Activated CD8-positive, alpha-beta memory T cell treated with anti-CD3 and anti-CD28 coated beads for 1 hour (primary cell): ENCODE data around the gene ZBTB7B.
A peak's percentile ranks its signal among the peaks of the same experiment; 100 is the strongest.

Experiments
- DNase-seq, 2 donors: peaks; one replicate each; pipeline ENCODE4 v3.0.0-alpha.2; 2020; ENCODE audit warnings: low read depth in 1 of 2; ENCODE audit errors: extremely low read depth in 1 of 2

The ZBTB7B gene

GRCh38 chr1:155002464-155003226 is at the start of gene ZBTB7B:
Gene ZBTB7B (plus strand): TSS chr1:155002802. CDS start chr1:155014661, 11,859 bp downstream.
- DNase-seq = no peak

DNA sequence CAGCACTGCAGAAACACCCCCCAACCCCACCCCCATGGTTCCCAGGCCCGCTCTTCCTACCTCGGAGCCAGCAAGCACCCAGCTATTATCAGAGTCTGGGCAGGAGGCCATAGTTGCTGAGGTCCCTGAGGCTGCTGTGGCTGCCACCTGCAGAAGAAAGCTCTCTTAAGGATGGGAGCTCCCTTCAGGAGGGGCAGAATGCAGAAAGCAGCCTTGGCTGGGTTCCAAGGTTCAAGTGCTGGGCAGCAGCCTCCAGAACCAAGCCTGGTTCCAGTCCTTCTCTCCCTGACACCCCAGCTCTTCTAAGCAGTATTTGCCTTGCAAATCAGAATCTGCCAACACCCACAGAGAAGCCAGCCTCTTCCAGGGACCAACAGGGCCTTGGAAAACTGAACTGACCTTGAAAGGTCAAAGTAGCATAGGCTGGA is 49.0 kb upstream of the ZBTB7B start:
- no peak for DNase-seq

- DNase-seq = no peak
These were observed 48.1 kb upstream of the ZBTB7B start for GRCh38 chr1:154954541-154954940.

DNA sequence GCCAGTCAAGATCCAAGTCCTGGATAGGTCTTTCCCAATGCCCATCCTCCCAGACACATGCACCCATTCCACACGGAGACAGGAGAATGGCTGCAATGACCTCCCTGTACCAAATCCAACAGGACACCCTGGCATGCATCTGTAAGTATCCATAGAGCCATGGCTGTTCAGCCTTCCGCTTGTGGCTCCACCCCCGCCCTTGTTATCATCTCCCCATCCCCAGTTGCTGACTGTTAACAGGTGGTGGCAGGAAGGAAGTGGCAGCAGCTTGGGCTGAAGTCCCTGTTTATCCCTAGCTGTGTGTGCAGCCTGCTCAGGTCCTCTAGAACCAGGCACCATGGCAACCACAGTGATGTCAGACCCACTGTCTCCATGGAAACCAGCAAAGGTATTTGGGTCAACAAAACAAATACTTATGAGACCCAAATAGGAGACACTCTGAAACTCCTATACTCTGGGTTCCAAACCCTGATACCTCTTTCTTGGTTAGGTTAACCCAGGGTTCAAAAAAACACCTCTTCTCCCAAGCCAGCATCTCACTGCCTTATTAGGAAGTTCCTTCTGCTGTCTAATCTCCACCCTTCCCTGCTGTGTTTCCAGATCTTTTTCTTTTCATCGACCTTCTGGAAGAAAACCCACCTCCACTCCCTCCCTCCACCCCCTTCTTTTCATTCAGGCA is 47.4 kb upstream of the ZBTB7B start:
- peak; percentile 78 to 92 for DNase-seq

DNA sequence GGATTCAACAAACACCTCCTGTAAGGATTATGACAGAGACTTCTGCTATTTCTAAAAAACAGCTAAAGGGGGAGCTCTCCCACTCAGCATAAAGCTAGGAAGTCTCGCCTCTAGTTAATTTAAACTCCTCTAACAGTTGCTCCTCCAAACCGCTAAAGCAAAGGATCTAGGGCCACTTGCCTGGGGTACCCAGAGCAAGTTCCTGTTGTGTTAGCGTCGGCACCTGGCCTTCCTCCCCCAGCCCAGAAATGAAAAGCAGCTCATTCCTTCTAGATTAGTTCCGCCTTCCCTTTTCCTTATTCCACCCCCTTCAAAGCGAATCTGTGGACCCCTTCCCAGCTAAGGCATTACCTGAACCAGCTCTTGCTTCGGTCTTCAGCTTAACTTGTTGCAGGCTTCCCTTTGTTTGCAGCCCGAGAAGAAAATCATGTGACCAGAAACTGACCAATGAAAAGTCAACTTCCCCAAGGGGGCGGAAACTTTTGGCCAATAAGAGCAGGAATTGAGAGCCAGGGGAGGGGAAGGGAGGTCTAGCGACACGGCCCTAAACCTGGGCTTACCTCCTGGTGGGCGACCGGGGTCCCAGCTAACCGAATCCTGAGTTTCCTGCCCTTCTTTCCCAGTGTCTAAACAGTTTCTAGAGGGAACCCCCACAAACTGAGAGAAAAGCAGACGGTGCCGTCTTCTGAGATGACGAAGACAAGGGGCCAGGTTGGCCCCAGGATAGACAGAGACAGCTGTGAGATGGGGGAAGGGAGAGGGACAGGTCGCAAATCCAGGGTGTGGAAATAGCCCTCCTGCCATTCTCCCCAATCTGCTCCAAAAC is 46.7 kb upstream of the ZBTB7B start, which contains the start of gene PBXIP1:
PBXIP1 (minus strand) TSS at position 382 of the 826 bp plus-strand sequence. CDS start 2,378 bp downstream, outside the sequence.
- DNase-seq = peak; percentile 47 to 53

DNA sequence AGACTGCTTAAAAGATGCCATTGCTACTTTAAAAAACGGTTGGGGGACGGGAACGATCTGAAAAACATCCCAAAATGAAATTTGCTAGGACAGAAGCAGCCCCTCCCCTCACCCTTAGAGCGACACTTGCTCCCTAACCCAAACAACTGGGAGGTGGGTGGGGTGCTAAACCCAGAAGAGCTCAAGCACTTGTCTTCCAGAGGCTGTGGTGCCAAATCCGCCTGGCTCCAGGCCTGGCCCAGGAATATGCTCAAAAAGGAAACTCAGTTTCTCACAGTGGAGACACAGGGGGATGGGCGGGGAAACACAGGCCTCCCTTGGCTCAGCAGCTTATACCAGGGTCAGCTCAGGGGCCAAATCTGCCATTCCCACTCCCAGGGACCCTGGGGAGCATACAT is 46.1 kb upstream of the ZBTB7B start:
- DNase-seq = no peak

GRCh38 chr1:154957091-154957657 is 45.4 kb upstream of the ZBTB7B start:
- DNase-seq = no peak

DNA sequence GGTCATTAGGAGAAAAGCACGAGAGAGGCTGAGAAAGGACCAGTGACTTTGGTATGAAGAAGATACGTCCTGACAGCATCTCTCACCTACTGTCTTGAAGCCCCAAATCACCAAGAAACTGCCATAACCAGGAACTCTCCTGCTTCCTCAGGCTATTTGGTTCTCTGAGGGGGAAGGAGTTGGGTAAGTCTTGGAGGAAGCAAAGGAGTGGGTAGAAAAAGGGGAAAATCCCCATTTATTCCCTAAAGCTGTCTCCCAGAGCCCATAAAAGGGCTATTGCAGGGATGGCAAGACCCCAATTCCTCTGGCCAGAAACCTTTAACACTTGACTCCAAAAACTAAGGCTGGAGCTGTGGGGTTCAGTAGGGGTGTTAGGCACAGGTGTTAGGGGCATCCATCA is 44.6 kb upstream of the ZBTB7B start:
- DNase-seq = no peak

DNA sequence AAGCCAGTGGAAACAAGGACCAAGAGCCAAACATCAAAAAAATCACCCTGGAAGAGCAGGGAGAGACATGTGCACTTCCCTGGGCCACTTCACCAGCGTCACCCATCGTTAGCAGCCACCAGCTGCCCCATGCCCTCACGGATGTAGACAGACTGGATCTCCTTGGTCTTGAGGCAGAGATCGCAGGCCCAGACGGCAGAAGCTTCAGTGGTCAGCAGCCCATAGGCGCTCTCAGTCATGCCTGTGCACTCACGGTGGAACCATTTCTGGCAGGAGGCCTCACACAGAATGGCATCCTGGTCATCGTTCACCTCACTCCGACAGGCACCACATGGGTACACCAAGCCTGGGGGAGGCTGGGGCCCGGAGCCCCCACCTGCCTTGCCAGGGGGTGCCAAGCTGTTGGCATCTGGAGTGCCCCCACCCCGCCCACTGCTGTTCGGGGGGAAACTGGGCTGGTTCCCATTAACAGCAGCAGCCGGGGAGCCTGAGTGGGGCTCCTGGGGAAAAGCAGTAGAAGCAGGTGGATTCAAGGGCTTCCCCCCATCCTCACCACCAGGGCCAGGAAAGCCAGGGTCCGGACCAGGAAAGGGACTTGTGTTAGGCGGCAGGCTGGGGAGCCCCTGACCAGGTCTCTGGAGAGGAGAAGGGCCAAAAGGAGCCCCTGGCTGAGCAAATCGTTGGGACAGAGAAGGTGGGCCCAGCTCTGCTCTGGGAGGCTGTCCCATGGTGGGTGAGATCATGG is 43.7 kb upstream of the ZBTB7B start:
- no peak for DNase-seq

GRCh38 chr1:154959426-154959780 is 43.2 kb upstream of the ZBTB7B start:
- no peak for DNase-seq

DNA sequence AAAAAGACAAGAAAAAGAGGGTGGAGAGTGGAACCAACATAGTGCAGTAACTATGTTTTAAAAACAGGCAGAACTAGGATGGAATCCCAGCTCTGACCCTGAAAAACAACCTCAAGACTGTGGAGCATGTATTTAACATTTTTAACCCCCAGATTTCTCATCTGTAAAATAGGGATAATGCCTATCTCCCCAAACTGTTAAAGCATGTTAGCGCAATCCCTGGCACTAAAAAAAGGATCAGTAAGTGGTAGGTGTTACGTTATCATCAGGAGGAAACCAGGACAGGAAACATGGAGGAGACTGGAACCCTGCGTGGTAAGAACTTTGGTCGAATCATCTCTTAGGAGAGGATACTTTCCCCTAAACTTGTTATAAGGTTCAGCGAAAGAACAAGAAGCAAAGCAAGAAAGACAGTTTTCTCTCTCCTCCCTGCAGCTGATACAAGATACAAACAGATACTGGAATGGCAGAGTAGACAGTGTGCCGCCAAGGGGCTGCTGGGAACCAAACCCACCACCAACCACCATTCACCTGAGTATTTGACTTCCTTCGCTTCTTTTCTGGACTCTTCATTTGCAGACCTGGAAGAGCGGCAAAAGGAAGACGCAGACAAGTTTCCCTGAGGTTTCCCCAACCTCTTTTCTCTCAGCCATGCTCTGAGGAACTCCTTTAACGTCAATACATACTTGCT is 42.0 kb upstream of the ZBTB7B start:
- no peak for DNase-seq

DNA sequence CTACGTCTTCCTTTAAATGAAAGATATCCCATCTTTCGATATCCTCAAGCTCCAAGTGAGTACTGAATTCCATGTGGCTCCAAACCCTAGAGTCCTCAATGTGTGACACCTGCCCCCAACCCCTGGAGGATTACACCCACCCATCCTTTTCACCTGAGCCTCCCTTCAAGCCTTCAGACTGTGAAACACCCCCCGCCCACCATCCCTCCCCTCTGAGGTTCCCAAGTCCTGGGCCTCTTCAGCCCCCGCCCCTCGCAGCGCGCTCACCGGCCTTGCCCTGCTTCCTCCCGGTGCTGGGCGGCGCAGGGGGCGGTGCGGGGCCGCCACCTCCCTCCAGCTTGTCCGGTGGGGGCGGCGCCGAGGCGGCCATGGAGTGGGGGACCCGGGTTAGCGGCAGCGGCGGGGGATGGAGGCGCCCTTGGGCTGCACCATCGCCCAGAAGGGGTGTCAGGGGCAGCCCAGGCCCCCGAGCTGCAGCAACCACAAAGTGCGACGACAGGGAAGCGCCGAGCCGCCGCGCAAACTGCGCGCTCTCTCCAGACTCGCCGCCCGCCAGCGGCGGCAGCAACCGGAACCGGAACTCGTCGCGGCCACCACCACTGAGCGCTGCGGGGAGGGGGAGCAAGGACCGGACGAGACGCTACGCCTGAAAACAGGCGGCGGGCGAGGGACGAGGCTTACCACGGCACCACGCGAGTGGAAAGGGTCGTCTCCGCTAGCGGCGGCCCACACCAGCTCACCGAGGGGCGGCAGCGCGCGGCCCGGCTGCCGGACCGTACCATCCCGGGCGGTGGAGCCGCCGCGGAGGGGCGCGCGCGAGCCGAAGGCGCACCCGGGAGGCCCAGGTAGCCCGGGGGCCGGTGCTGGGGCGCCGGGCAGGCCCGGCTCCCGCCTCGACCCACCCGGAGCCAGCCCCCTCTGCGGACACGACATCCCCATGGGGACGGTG is 41.1 kb upstream of the ZBTB7B start, which contains the start of gene PYGO2:
PYGO2 (minus strand) TSS at position 576 of the 949 bp plus-strand sequence; CDS start at position 370, 206 bp downstream.
- peak; percentile 51 to 69 for DNase-seq

- DNase-seq = no peak
These were observed 40.3 kb upstream of the ZBTB7B start for GRCh38 chr1:154962156-154962749.

GRCh38 chr1:154962795-154963330 is 39.7 kb upstream of the ZBTB7B start:
- DNase-seq = no peak

DNA sequence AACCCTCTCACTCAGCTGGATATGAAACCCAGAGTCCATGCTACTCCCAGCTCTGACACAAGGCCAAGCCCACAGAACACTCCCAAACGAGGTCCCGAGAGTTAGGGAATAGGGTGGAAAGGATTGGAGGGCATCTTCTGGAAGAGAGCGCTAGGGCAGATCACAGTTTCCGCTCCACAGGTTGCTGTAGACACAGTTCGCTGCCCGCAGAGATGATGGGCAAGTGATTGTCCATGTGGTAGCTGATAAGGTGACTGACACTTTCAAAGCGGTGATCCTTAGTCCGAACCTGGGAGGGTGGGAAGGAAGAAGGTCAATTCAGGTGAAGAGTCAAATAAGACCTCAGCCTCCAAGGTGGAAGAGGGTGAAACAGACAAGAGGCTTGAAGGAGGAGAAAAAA is 39.0 kb upstream of the ZBTB7B start:
- DNase-seq = no peak

GRCh38 chr1:154964359-154964758 is 38.2 kb upstream of the ZBTB7B start:
- no peak for DNase-seq

GRCh38 chr1:154966111-154966510 is 36.5 kb upstream of the ZBTB7B start:
- no peak for DNase-seq
